Endothelial cell of umbilical vein (primary cell): ENCODE data around the gene MED23. TPM values are rescaled to one million over a fixed set of nuclear protein-coding genes. Genes with fewer than 3 reads are reported as not detected.

Experiments used
- BruUV-seq: library from RNA; stranded (reverse); fragments of 400-500 nt; replicated peaks from 2 replicates; lab custom pipeline; 2021; lab: Mats Ljungman, UMichigan
- CTCF ChIA-PET: fragments of 300-600, 350-600 bp; sonication (Branson Sonifier 250); formaldehyde crosslinking; loops from one replicate; lab custom pipeline; 2021; ENCODE audit warnings: antibody characterized with exemption, inconsistent platforms; lab: Charles Lee
- POLR2A ChIA-PET: fragments of 300-600, 350-600 bp; sonication (Branson Sonifier 250); formaldehyde crosslinking; loops from one replicate; lab custom pipeline; 2021; ENCODE audit warnings: antibody characterized with exemption, inconsistent platforms; lab: Charles Lee
- DNase-seq: peaks from one replicate; pipeline ENCODE4 v3.0.0-alpha.2; 2011; ENCODE audit warnings: low read depth, low spot score
- FAIRE-seq: peaks from 2 replicates; lab custom pipeline; 2011; peaks lifted over from hg19 to GRCh38; lab: Jason Lieb, UNC
- H2AFZ ChIP-seq: 2 replicates; pipeline ENCODE4 v1.6.0; 2012; ENCODE audit warnings: low read depth, low read length, control low read depth, inconsistent platforms
- H3K27ac ChIP-seq: 2 replicates; pipeline ENCODE4 v1.5.1; 2011; ENCODE audit warnings: low read depth, mild to moderate bottlenecking, control low read depth, low read length, moderate library complexity; ENCODE audit not compliant: insufficient read depth
- H3K27me3 ChIP-seq, 2 experiments: 2 replicates each; pipeline versions ENCODE4 v1.6.0 to v1.6.1; 2011; ENCODE audit warnings: low read length in 2 of 2, mixed read lengths in 1 of 2; ENCODE audit not compliant: control insufficient read depth in 2 of 2, insufficient read depth in 2 of 2
- H3K36me3 ChIP-seq, 2 experiments: 2 replicates in 1 of 2; 3 replicates in 1 of 2; pipeline ENCODE4 v1.5.1; 2011; ENCODE audit warnings: low read length in 2 of 2, mild to moderate bottlenecking in 1 of 2, moderate library complexity in 1 of 2; ENCODE audit not compliant: control insufficient read depth in 2 of 2, insufficient read depth in 2 of 2; ENCODE audit errors: extremely low read depth in 1 of 2
- H3K4me1 ChIP-seq: 3 replicates; pipeline ENCODE4 v1.5.1; 2011; ENCODE audit warnings: mild to moderate bottlenecking, low read length; ENCODE audit not compliant: control insufficient read depth, insufficient read depth; ENCODE audit errors: extremely low read depth
- H3K4me2 ChIP-seq: 2 replicates; pipeline ENCODE4 v1.6.1; 2011; ENCODE audit warnings: low read length, control low read depth, mixed read lengths; ENCODE audit not compliant: insufficient read depth
- H3K4me3 ChIP-seq, 3 experiments: fragments of 200-600 bp in 1 of 3; sonication (generic), shearing (Covaris generic) in 1 of 3; replicated peaks in 1 of 3; 2 replicates each; pipeline ENCODE4 v1.5.1; 2011 to 2016; ENCODE audit warnings: control low read depth in 3 of 3, low read length in 3 of 3, mild to moderate bottlenecking in 2 of 3, inconsistent platforms in 1 of 3, low read depth in 1 of 3, moderate library complexity in 1 of 3; ENCODE audit not compliant: insufficient read depth in 1 of 3
- H3K79me2 ChIP-seq: 2 replicates; pipeline ENCODE4 v1.6.0; 2012; ENCODE audit warnings: low read length, inconsistent platforms; ENCODE audit not compliant: control insufficient read depth, insufficient read depth
- H3K9ac ChIP-seq: replicated peaks from 2 replicates; pipeline ENCODE3; 2011; ENCODE audit warnings: low read length, control low read depth; ENCODE audit not compliant: insufficient read depth; ENCODE audit errors: extremely low read depth
- H3K9me1 ChIP-seq: replicated peaks from 3 replicates; pipeline ENCODE4 v1.6.0; 2011; ENCODE audit warnings: mild to moderate bottlenecking, low read length; ENCODE audit not compliant: control insufficient read depth, insufficient read depth; ENCODE audit errors: extremely low read depth
- H3K9me3 ChIP-seq: replicated peaks from 2 replicates; pipeline ENCODE4 v1.5.1; 2012; ENCODE audit warnings: low read length, inconsistent platforms; ENCODE audit not compliant: control insufficient read depth, insufficient read depth
- H4K20me1 ChIP-seq: replicated peaks from 2 replicates; pipeline ENCODE3; 2011; ENCODE audit warnings: mild to moderate bottlenecking, low read length; ENCODE audit not compliant: control insufficient read depth, insufficient read depth; ENCODE audit errors: extremely low read depth
- CTCF ChIP-seq, 2 donors: IDR thresholded peaks; 1 replicate in 1 of 2; 2 replicates in 1 of 2; pipeline ENCODE4 v1.5.1; 2011; ENCODE audit warnings: low read length in 2 of 2, mild to moderate bottlenecking in 2 of 2, moderate library complexity in 2 of 2, control low read depth in 1 of 2, inconsistent platforms in 1 of 2, low read depth in 1 of 2; ENCODE audit not compliant: insufficient read depth in 1 of 2; ENCODE audit errors: extremely low read depth in 1 of 2
- EZH2 ChIP-seq: IDR thresholded peaks from 2 replicates; pipeline ENCODE4 v1.6.1; 2012; ENCODE audit warnings: borderline replicate concordance, low read depth, mild to moderate bottlenecking, moderate library complexity, low read length, inconsistent platforms; ENCODE audit not compliant: severe bottlenecking
- FOS ChIP-seq: IDR thresholded peaks from 2 replicates; pipeline ENCODE4 v1.6.1; 2011; ENCODE audit warnings: mild to moderate bottlenecking, low read length, moderate library complexity, borderline replicate concordance; ENCODE audit not compliant: insufficient read depth
- GATA2 ChIP-seq: IDR thresholded peaks from 2 replicates; pipeline ENCODE4 v1.7.0; 2011; ENCODE audit warnings: low read depth, mild to moderate bottlenecking, moderate library complexity, mixed read lengths, low read length; ENCODE audit not compliant: insufficient read length, insufficient read depth
- JUN ChIP-seq: IDR thresholded peaks from 2 replicates; pipeline ENCODE4 v1.6.1; 2011; ENCODE audit warnings: borderline replicate concordance, low read depth; ENCODE audit not compliant: insufficient read length, insufficient read depth
- MYC ChIP-seq: IDR thresholded peaks from one replicate; pipeline ENCODE4 v1.6.1; 2011; ENCODE audit warnings: mild to moderate bottlenecking, low read depth, low read length
- POLR2A ChIP-seq: IDR thresholded peaks from 2 replicates; pipeline ENCODE4 v1.6.1; 2012; ENCODE audit warnings: low read depth, mild to moderate bottlenecking, control low read depth, low read length
- POLR2AphosphoS5 ChIP-seq: IDR thresholded peaks from 2 replicates; pipeline ENCODE4 v1.6.1; 2012; ENCODE audit warnings: low read depth, mild to moderate bottlenecking, control low read depth, low read length, moderate library complexity; ENCODE audit not compliant: insufficient read depth
- dilution Hi-C: fragments of 300-500 bp; cut with MboI; formaldehyde crosslinking; loops from one replicate; pipeline ENCODE4 v1.15.0; 2019; ENCODE audit warnings: low sequenced_read_pairs; ENCODE audit not compliant: extremely low pct_ligation_motif_present
- intact Hi-C: fragments of 100-400 bp; cut with micrococcal nuclease; formaldehyde crosslinking; loops from one replicate; pipeline ENCODE4 v1.10.0; 2022
- polyA plus RNA-seq, 4 experiments: library from polyadenylated mRNA; depleted of rRNA in 3 of 4; stranded (reverse) in 3 of 4; unstranded in 1 of 4; fragments of >200 nt; gene quantifications; 2 replicates each; pipeline versions ENCODE4 v1.2.1 to v1.2.3, GENCODE V29; 2011 to 2012; ENCODE audit warnings: missing spikeins in 1 of 4
- total RNA-seq: library from RNA; stranded (reverse); gene quantifications from 2 replicates; pipeline ENCODE4 v1.2.3, GENCODE V29; 2021
- TF ChIP-seq, protein P1 (sequence below): IDR thresholded peaks from 2 replicates; pipeline ENCODE4 v1.6.1; 2011; ENCODE audit not compliant: insufficient read depth, insufficient read length

The MED23 gene
- total and polyA plus RNA-seq, 2 donors (not counting 3 experiments of a cell fraction or from before 2014, with no cell fraction given), result 17.9 to 29.5 TPM

GRCh38 chr6:131643855-131644460, 15.9 kb upstream of the MED23 start:
- Histone ChIP-seq H3K9ac (no peak overlapping the region), H3K4me2 (no peak overlapping the region), H3K4me1 (no peaks in the 10 kb centered on the region), H3K9me1 (no peaks in the 10 kb centered on the region), H3K27ac (no peak overlapping the region), H3K36me3 (no peaks in the 10 kb centered on the region), H3K9me3 (no peaks in the 10 kb centered on the region), H3K27me3 (peaks cover 2 to 7% of the 10 kb centered on the region in 2 experiments), H4K20me1 (no peaks in the 10 kb centered on the region), H3K4me3 (no peak overlapping the region), H2AFZ (no peak overlapping the region), H3K79me2 (no peaks in the 10 kb centered on the region)
- intact Hi-C loops, result no loop called here
- DNase-seq (no peak), FAIRE-seq (no peak)
- POLR2A ChIA-PET, result no interaction called here
- CTCF ChIA-PET, result no interaction called here
- BruUV-seq, result no TSS peak
- TF ChIP-seq JUN, result no peak
- TF ChIP-seq, protein P1, sequence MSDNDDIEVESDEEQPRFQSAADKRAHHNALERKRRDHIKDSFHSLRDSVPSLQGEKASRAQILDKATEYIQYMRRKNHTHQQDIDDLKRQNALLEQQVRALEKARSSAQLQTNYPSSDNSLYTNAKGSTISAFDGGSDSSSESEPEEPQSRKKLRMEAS, result no peak
- TF ChIP-seq FOS, result no peak
- no peak for TF ChIP-seq EZH2
- no peak for TF ChIP-seq MYC
- TF ChIP-seq GATA2, result no peak
- no peak for TF ChIP-seq POLR2AphosphoS5
- TF ChIP-seq POLR2A, result no peak
- TF ChIP-seq CTCF (IDR thresholded peaks at IDR 0.05; ENCODE audit: extremely low read depth in 1 of 2, insufficient read depth in 1 of 2, low read depth in 1 of 2, low read length in 2 of 2), result no peak
- dilution Hi-C loops, result no loop called here
